PFSK-1 (cell line): ENCODE measurements around the gene PPM1N.
A peak's percentile ranks its signal among the peaks of the same experiment; 100 is the strongest.

ENCODE experiments used
- FOXP2 ChIP-seq: optimal IDR thresholded peaks from 2 replicates; pipeline ENCODE3; 2011; ENCODE audit warnings: borderline replicate concordance, control low read depth, inconsistent platforms; ENCODE audit not compliant: insufficient read depth; ENCODE audit errors: extremely low read length, extremely low read depth
- POLR2AphosphoS5 ChIP-seq: IDR thresholded peaks from 2 replicates; pipeline ENCODE4 v1.6.1; 2012; ENCODE audit warnings: low read depth, mild to moderate bottlenecking, control low read depth, low read length, moderate library complexity
- SIN3A ChIP-seq: IDR thresholded peaks from 2 replicates; pipeline ENCODE4 v1.6.1; 2012; ENCODE audit warnings: mild to moderate bottlenecking, low read length, moderate library complexity, borderline replicate concordance; ENCODE audit not compliant: insufficient read depth
- TAF1 ChIP-seq: IDR thresholded peaks from 2 replicates; pipeline ENCODE4 v1.6.1; 2012; ENCODE audit warnings: low read length, control low read depth, borderline replicate concordance; ENCODE audit not compliant: insufficient read depth
- TF ChIP-seq, protein P1 (sequence below), 2 experiments: IDR thresholded peaks; 2 replicates each; pipeline versions ENCODE4 v1.6.1 to v1.8.0; 2011 to 2012; ENCODE audit warnings: low read depth in 2 of 2, low read length in 2 of 2, control low read depth in 1 of 2, inconsistent platforms in 1 of 2, mild to moderate bottlenecking in 1 of 2, moderate library complexity in 1 of 2; ENCODE audit not compliant: insufficient read depth in 1 of 2

Gene PPM1N

DNA sequence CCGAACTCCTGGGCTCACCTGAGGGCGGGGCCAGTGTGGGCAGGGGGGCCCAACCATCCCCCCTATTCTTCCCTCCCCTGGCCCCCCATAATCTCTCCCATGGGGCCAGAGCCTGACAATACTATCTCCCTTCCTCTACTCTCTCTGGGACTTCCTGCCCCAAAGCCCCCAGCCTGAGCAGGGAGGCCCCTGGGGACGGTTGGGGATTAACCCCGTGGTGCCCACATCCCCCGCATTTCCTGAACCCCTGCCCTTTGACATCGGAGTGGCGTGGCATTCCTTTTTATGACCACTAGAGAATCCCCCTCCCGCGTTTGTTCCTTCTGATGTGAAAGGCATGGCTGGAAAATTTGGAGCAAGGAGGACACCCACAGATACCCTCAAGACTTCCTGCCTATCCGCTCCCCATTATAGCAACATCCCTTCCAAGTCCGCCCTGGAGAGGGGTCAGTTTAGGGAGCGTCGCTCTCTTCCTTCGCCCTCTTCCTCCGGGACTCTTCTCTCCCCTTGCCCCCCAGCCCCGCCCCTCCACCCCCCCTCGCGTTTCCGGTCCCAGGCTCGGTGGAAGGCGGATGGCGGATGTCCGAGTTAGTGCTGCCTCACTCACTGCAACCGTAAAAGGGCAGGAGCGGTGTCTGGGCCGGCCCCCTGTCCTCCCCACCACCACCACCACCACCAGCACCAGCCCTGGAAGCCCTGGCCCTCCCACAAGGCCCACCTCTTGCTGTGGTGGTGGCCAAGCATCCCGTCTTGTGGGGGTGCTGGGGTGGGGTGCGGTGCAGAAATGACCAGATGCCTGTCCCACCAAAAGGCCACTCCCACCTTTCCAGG is 10.8 kb downstream of the PPM1N start:
- TF ChIP-seq, protein P1, sequence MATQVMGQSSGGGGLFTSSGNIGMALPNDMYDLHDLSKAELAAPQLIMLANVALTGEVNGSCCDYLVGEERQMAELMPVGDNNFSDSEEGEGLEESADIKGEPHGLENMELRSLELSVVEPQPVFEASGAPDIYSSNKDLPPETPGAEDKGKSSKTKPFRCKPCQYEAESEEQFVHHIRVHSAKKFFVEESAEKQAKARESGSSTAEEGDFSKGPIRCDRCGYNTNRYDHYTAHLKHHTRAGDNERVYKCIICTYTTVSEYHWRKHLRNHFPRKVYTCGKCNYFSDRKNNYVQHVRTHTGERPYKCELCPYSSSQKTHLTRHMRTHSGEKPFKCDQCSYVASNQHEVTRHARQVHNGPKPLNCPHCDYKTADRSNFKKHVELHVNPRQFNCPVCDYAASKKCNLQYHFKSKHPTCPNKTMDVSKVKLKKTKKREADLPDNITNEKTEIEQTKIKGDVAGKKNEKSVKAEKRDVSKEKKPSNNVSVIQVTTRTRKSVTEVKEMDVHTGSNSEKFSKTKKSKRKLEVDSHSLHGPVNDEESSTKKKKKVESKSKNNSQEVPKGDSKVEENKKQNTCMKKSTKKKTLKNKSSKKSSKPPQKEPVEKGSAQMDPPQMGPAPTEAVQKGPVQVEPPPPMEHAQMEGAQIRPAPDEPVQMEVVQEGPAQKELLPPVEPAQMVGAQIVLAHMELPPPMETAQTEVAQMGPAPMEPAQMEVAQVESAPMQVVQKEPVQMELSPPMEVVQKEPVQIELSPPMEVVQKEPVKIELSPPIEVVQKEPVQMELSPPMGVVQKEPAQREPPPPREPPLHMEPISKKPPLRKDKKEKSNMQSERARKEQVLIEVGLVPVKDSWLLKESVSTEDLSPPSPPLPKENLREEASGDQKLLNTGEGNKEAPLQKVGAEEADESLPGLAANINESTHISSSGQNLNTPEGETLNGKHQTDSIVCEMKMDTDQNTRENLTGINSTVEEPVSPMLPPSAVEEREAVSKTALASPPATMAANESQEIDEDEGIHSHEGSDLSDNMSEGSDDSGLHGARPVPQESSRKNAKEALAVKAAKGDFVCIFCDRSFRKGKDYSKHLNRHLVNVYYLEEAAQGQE (IDR thresholded peaks at IDR 0.05; ENCODE audit: insufficient read depth in 1 of 2, low read depth in 2 of 2, low read length in 2 of 2): 0 out of 4 replicates have a peak, but pooled peaks of 1 of the 2 experiments have one; percentile 4
- peak; percentile 69 for TF ChIP-seq FOXP2
- TF ChIP-seq TAF1: no peak
- peak; percentile 10; the same call in 1 of the 2 replicates for TF ChIP-seq SIN3A
- no peak for TF ChIP-seq POLR2AphosphoS5

DNA sequence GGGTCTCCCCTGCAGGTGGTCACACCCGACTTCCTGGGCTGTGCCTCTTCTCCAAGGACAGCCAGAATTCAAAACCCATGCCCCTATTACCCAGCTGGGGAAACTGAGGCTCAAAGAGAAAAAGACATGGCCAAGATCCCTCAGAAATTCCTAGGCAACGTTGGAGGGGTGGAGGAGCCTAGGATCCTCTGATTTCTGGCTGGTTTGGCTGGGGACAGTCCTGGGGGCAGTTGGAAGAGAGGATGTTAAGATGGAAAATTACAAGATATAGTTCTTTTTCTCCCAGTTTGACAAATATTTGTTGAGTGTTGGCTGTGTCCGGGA is 11.4 kb downstream of the PPM1N start:
- TF ChIP-seq SIN3A (no peak), FOXP2 (no peak), POLR2AphosphoS5 (no peak), TAF1 (no peak)
- TF ChIP-seq, protein P1 (IDR thresholded peaks at IDR 0.05; ENCODE audit: insufficient read depth in 1 of 2, low read depth in 2 of 2, low read length in 2 of 2): no peak

DNA sequence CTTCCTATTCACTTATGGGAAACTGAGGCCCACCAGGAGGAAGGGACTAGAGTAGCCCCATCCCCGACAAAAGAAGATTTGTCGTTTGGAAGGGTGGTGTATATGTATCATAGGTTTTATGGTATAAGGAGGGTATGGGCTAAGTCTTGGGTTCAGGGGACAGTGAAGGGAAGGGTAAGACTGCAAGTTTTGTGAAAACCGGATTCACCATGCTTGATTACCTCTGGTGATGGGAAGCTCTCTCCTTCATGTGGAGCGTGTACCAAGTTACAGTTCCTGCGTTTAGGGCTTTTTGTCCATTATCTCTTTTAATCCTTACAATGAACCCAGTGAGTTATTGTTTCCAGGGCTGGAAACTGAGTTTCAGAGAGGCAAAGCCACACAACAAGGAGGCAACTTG is 12.8 kb downstream of the PPM1N start:
- TF ChIP-seq, protein P1 (IDR thresholded peaks at IDR 0.05; ENCODE audit: insufficient read depth in 1 of 2, low read depth in 2 of 2, low read length in 2 of 2): no peak

DNA sequence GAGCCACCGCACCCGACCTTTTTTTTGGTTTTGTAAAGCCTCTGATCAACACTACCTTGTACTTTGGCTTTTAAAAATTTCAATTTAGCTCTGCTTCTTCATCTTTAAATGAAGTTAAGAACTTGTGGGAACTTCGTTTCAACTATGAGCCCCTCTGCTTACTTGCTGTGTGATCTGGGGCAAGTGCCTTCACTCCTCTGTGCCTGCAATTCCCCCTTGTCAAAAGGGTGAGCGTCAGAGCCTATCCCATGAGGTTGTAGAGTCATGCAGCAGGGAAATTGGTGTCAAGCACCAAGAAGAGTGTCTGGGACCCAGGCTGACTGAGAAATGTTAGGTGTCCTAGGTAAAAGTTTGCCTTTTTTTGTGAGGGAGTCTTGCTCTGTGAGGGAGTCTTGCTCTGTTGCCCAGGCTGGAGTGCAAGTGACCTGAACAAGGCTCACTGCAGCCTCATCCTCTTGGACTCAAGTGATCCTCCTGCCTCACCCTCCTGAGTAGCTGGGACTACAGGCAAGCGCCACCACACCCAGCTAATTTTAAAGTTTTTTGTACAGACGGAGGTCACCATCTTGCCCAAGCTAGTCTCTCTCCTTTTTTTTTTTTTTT is 14.7 kb downstream of the PPM1N start:
- TF ChIP-seq POLR2AphosphoS5: no peak
- TF ChIP-seq TAF1: no peak
- TF ChIP-seq, protein P1 (IDR thresholded peaks at IDR 0.05; ENCODE audit: insufficient read depth in 1 of 2, low read depth in 2 of 2, low read length in 2 of 2): no peak
- no peak for TF ChIP-seq FOXP2
- TF ChIP-seq SIN3A: no peak
